ENCODE measurements around the gene INS. TPM values are rescaled to one million over a fixed set of nuclear protein-coding genes. Genes with fewer than 3 reads are reported as not detected.

INS gene
- total and polyA plus RNA-seq, 2 of the 13 experiments (the other 11 are each of a cell fraction or from before 2014, with no cell fraction given) = not detected

DNA sequence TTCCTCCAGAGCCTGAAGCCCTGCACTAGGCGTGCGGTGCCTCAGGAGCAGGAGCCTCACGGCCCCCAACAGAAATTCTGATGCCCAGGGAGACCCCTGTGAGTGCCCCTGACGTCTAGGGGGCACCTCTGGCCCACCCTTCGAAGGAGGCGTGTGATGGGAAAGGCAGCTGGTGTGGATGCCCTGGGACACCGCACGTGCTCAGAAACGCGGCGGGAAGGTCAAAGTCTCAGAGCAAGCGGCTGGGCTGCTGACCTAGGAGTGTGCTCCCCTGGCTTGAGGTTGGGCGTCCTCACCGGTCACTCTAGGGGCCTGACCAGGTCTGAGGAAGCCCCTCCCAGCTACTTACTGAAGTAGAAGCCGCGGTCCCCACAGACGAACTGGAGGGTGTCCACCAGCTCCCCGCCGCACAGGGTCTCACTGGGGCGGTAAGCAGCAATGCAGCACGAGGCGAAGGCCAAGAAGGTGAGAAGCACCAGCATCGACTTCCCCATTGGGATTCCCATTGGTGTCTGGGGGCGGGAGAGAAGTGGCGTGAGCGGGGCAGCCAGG, 25.9 kb downstream of the INS start:
- ChIA-PET POLR2A (interaction anchor here (0.5 to 6.5 kb wide), 5 partner anchors 94 to 187 kb away, joined by 3 to 39 read pairs (median 5); partner anchors contain the start of gene MRPL23), CTCF (ENCODE audit: low intra/inter-chr PET ratio, low total read pairs) (no interaction called here)
- Histone ChIP-seq H3K27ac (ENCODE audit: extremely low read length, insufficient read depth, low read length) (peak overlapping the region; percentile 60), H3K4me1 (ENCODE audit: insufficient read depth, low read length) (peaks cover 32% of the 10 kb centered on the region), H3K4me3 (replicated peaks in 1 of 3; ENCODE audit: insufficient read depth in 1 of 3, low read depth in 2 of 3, low read length in 3 of 3) (peak overlapping the region in 2 of 3 experiments; percentile 21 to 84; a peak in 4 of 6 replicates), H3K4me2 (ENCODE audit: low read depth, low read length) (peak overlapping the region; percentile 75; the same call in 1 of the 2 replicates), H3K9me3 (ENCODE audit: low read length) (no peaks in the 10 kb centered on the region), H3K36me3 (replicated peaks in 1 of 2; ENCODE audit: control insufficient read depth in 1 of 2, insufficient read depth in 2 of 2, low read length in 2 of 2) (peaks cover 24 to 47% of the 10 kb centered on the region in 2 experiments; a peak in 4 of 5 replicates), H4K20me1 (ENCODE audit: insufficient read depth, low read length) (peaks cover 70% of the 10 kb centered on the region), H3K27me3 (ENCODE audit: control insufficient read depth in 1 of 2, insufficient read depth in 2 of 2, low read length in 2 of 2) (peaks cover 0 to 4% of the 10 kb centered on the region in 2 experiments; a peak in 2 of 5 replicates), H2AFZ (ENCODE audit: low read length) (no peak overlapping the region), H3K79me2 (ENCODE audit: insufficient read depth, low read length) (peaks cover 17% of the 10 kb centered on the region), H3K9ac (ENCODE audit: insufficient read depth, low read depth, low read length) (no peak overlapping the region)
- intact Hi-C loops (cut with micrococcal nuclease; ENCODE audit: unreplicated experiment) (no loop called here), in situ Hi-C loops (cut with HindIII; ENCODE audit: extremely low pct_ligation_motif_present, low pct_unique_long_range_greater_than_20kb) (no loop called here)
- ATAC-seq (no peak), DNase-seq (ENCODE audit: low spot score) (no peak), FAIRE-seq (no peak)
- WGBS (ENCODE audit: low lambda C conversion rate) = 81% methylated on average over 23 of the region's 26 CpGs
- BruUV-seq (replicated peaks) = no TSS peak
- TF ChIP-seq SALL1 (CRISPR knock-in tag; IDR thresholded peaks at IDR 0.05) = 0 out of 2 replicates have a peak, but pooled peaks have one; percentile 26
- TF ChIP-seq, protein P1, sequence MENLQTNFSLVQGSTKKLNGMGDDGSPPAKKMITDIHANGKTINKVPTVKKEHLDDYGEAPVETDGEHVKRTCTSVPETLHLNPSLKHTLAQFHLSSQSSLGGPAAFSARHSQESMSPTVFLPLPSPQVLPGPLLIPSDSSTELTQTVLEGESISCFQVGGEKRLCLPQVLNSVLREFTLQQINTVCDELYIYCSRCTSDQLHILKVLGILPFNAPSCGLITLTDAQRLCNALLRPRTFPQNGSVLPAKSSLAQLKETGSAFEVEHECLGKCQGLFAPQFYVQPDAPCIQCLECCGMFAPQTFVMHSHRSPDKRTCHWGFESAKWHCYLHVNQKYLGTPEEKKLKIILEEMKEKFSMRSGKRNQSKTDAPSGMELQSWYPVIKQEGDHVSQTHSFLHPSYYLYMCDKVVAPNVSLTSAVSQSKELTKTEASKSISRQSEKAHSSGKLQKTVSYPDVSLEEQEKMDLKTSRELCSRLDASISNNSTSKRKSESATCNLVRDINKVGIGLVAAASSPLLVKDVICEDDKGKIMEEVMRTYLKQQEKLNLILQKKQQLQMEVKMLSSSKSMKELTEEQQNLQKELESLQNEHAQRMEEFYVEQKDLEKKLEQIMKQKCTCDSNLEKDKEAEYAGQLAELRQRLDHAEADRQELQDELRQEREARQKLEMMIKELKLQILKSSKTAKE (CRISPR knock-in tag; IDR thresholded peaks at IDR 0.05; ENCODE audit: borderline replicate concordance) = 0 out of 2 replicates have a peak, but pooled peaks have one; percentile 10
- TF ChIP-seq RORA (CRISPR knock-in tag; IDR thresholded peaks at IDR 0.05) = no peak
- TF ChIP-seq SRY (CRISPR knock-in tag; IDR thresholded peaks at IDR 0.05) = peak; percentile 5; the same call in 1 of the 2 replicates
- no peak for TF ChIP-seq ZNF839 (CRISPR knock-in tag; IDR thresholded peaks at IDR 0.05; ENCODE audit: borderline replicate concordance)
- TF ChIP-seq ZSCAN25 (CRISPR knock-in tag; IDR thresholded peaks at IDR 0.05) = no peak
- peak; percentile 45; the same call in 1 of the 2 replicates for TF ChIP-seq ZNF670 (CRISPR knock-in tag; IDR thresholded peaks at IDR 0.05; ENCODE audit: borderline replicate concordance)
- TF ChIP-seq ZNF589 (CRISPR knock-in tag; conservative IDR thresholded peaks at IDR 0.05) = peak; percentile 74; the same call in 1 of the 2 replicates
- TF ChIP-seq, protein P2, sequence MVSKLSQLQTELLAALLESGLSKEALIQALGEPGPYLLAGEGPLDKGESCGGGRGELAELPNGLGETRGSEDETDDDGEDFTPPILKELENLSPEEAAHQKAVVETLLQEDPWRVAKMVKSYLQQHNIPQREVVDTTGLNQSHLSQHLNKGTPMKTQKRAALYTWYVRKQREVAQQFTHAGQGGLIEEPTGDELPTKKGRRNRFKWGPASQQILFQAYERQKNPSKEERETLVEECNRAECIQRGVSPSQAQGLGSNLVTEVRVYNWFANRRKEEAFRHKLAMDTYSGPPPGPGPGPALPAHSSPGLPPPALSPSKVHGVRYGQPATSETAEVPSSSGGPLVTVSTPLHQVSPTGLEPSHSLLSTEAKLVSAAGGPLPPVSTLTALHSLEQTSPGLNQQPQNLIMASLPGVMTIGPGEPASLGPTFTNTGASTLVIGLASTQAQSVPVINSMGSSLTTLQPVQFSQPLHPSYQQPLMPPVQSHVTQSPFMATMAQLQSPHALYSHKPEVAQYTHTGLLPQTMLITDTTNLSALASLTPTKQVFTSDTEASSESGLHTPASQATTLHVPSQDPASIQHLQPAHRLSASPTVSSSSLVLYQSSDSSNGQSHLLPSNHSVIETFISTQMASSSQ (IDR thresholded peaks at IDR 0.05; ENCODE audit: low read depth) = no peak
- TF ChIP-seq, protein P2 (CRISPR knock-in tag; IDR thresholded peaks at IDR 0.05; ENCODE audit: borderline replicate concordance) = peak; percentile 42; the same call in 1 of the 2 replicates
- peak; percentile 5 for TF ChIP-seq PHF5A (CRISPR knock-in tag; IDR thresholded peaks at IDR 0.05; ENCODE audit: low read depth, unreplicated experiment)

Measured in HepG2 (cell line).